Spleen (tissue), 11 donors: ENCODE measurements around the gene MATK. TPM values are rescaled to one million over a fixed set of nuclear protein-coding genes. Genes with fewer than 3 reads are reported as not detected.
A peak's percentile ranks its signal among the peaks of the same experiment; 100 is the strongest.

Experiments
- DNase-seq: peaks from one replicate; pipeline ENCODE4 v3.0.0-alpha.2; 2020
- H3K27ac ChIP-seq, 8 donors: fragments of 200-600 bp; sonication (generic) in 7 of 8; 1 replicate in 4 of 8; 2 replicates in 4 of 8; pipeline versions ENCODE4 v1.5.0 to v1.8.0; 2016 to 2021; ENCODE audit warnings: inconsistent platforms in 4 of 8, mild to moderate bottlenecking in 4 of 8, moderate library complexity in 1 of 8
- H3K27me3 ChIP-seq, 7 donors: fragments of 200-600 bp; sonication (generic) in 6 of 7; replicated peaks in 1 of 7; 1 replicate in 4 of 7; 2 replicates in 3 of 7; pipeline versions ENCODE4 v1.5.0 to v1.8.0; 2016 to 2021; ENCODE audit warnings: inconsistent platforms in 3 of 7, mild to moderate bottlenecking in 1 of 7
- H3K36me3 ChIP-seq, 6 donors: fragments of 200-600 bp; sonication (generic) in 5 of 6; 1 replicate in 4 of 6; 2 replicates in 2 of 6; pipeline versions ENCODE4 v1.5.0 to v1.8.0; 2016 to 2021; ENCODE audit warnings: inconsistent platforms in 2 of 6
- H3K4me1 ChIP-seq, 6 donors: fragments of 200-600 bp; sonication (generic) in 5 of 6; 1 replicate in 3 of 6; 2 replicates in 3 of 6; pipeline versions ENCODE4 v1.5.0 to v1.8.0; 2016 to 2021; ENCODE audit warnings: inconsistent platforms in 3 of 6
- H3K4me3 ChIP-seq, 8 donors: fragments of 200-600 bp; sonication (generic) in 7 of 8; 1 replicate in 4 of 8; 2 replicates in 4 of 8; pipeline versions ENCODE4 v1.5.0 to v1.8.0; 2016 to 2021; ENCODE audit warnings: inconsistent platforms in 4 of 8, mild to moderate bottlenecking in 4 of 8, moderate library complexity in 2 of 8
- H3K9me3 ChIP-seq, 8 donors: fragments of 200-600 bp; sonication (generic) in 7 of 8; 1 replicate in 4 of 8; 2 replicates in 4 of 8; pipeline versions ENCODE4 v1.5.0 to v1.8.0; 2016 to 2021; ENCODE audit warnings: inconsistent platforms in 4 of 8
- CTCF ChIP-seq, 11 experiments: fragments of 200-600 bp in 7 of 11; fragments of 450-650 bp in 4 of 11; sonication (generic) in 4 of 11; IDR thresholded peaks in 8 of 11; conservative IDR thresholded peaks in 3 of 11; 1 replicate in 7 of 11; 2 replicates in 4 of 11; pipeline versions ENCODE4 v1.4.0 to v1.8.0; 2016 to 2021; ENCODE audit warnings: antibody characterized with exemption in 11 of 11, inconsistent platforms in 4 of 11, mild to moderate bottlenecking in 1 of 11
- POLR2A ChIP-seq, 3 donors: fragments of 450-650 bp; IDR thresholded peaks; one replicate each; pipeline ENCODE4 v1.5.1; 2017; ENCODE audit warnings: antibody characterized with exemption in 3 of 3, mild to moderate bottlenecking in 1 of 3
- POLR2AphosphoS5 ChIP-seq, 3 donors: sonication (generic); formaldehyde crosslinking; IDR thresholded peaks; one replicate each; pipeline ENCODE4 v1.5.1; 2017; ENCODE audit warnings: antibody characterized with exemption in 3 of 3
- WGBS, 5 donors: extraction: QIAGEN DNeasy Blood & Tissue Kit in 3 of 5; methylation state at CpG; one replicate each; pipeline versions ENCODE4 v1.1.5 to v1.1.7; 2013 to 2018; 5-methylcytosine and 5-hydroxymethylcytosine counted together
- intact Hi-C: fragments of 100-400 bp; cut with DNase I; formaldehyde crosslinking; loops from one replicate; pipeline ENCODE4 v1.15.0; 2023; ENCODE audit warnings: low total_unique reads
- polyA plus RNA-seq, 3 donors: library from polyadenylated mRNA; stranded (reverse); fragments of 200-250 nt; gene quantifications; one replicate each; pipeline ENCODE4 v1.2.1, GENCODE V29; 2013
- total RNA-seq, 7 donors: library from RNA; depleted of rRNA in 3 of 7; stranded (reverse); fragments of >200 nt in 3 of 7; fragmentation: NEBNext Ultra II Directional in 4 of 7; extraction: Animal tissue kit (Norgen Biotek cat#: 25700) in 4 of 7; gene quantifications; one replicate each; pipeline versions ENCODE4 v1.1.0 to v1.2.1, GENCODE V29; 2016 to 2021
- donor health status: healthy with polysubstance abuse.
- donor health status: DM: no; HTN: no; CAD: no; lungs with moderate emphysema.
- donor health status: DM: no; HTN: no; CAD: no.
- donor health status: Bipolar disorder and iron deficiency.
- donor health status: healthy.
- donor health status: DM: no; HTN: no; CAD: no.
- donor health status: DM: yes; HTN: yes; CAD: no.

MATK gene
- total and polyA plus RNA-seq, 10 donors, result 8.1 to 22.6 (median 16.6) TPM

GRCh38 chr19:3798137-3798536, 12.0 kb upstream of the MATK start:
- H3K4me3 ChIP-seq, result no peak overlapping the region
- H3K9me3 ChIP-seq, result peaks cover 0 to 18% (median 14%) of the 10 kb centered on the region in 8 donors
- TF ChIP-seq POLR2A (IDR thresholded peaks at IDR 0.05), result no peak
- no peak for TF ChIP-seq CTCF (IDR thresholded peaks at IDR 0.05 in 8 of 11, conservative IDR thresholded peaks at IDR 0.05 in 3 of 11)
- no peak for TF ChIP-seq POLR2AphosphoS5 (IDR thresholded peaks at IDR 0.05)
- H3K4me1 ChIP-seq, result peaks cover 8 to 43% (median 18%) of the 10 kb centered on the region in 6 donors
- H3K27ac ChIP-seq, result peak overlapping the region in 5 of 8 donors; percentile 12 to 68 (median 56)
- DNase-seq, result no peak
- intact Hi-C loops, result no loop called here
- H3K27me3 ChIP-seq, result peaks cover 0 to 50% (median 24%) of the 10 kb centered on the region in 7 donors
- 28 to 50% (median 38%) methylated on average over 6 of the region's 6 CpGs for WGBS, 5 donors
- H3K36me3 ChIP-seq, result no peaks in the 10 kb centered on the region

- 92 to 98% (median 93%) methylated on average over 2 of the region's 2 CpGs for WGBS, 5 donors
Measured at GRCh38 chr19:3796358-3796757, 10.2 kb upstream of the MATK start.

GRCh38 chr19:3793799-3794198, 7.6 kb upstream of the MATK start:
- Histone ChIP-seq H3K36me3 (no peaks in the 10 kb centered on the region), H3K27me3 (peaks cover 0 to 9% (median 0%) of the 10 kb centered on the region in 7 donors), H3K9me3 (peaks cover 0 to 26% (median 18%) of the 10 kb centered on the region in 8 donors), H3K4me1 (peaks cover 0 to 14% (median 2%) of the 10 kb centered on the region in 6 donors), H3K27ac (no peak overlapping the region), H3K4me3 (no peak overlapping the region)
- WGBS, 5 donors, result 89 to 97% (median 95%) methylated on average over 3 of the region's 3 CpGs
- intact Hi-C loops, result no loop called here
- DNase-seq, result no peak
- TF ChIP-seq POLR2A (IDR thresholded peaks at IDR 0.05) (no peak), POLR2AphosphoS5 (IDR thresholded peaks at IDR 0.05) (no peak), CTCF (IDR thresholded peaks at IDR 0.05 in 8 of 11, conservative IDR thresholded peaks at IDR 0.05 in 3 of 11) (no peak)

More at GRCh38 chr19:3796358-3796757, 10.2 kb upstream of the MATK start:
- Histone ChIP-seq H3K9me3 (peaks cover 0 to 18% (median 15%) of the 10 kb centered on the region in 8 donors), H3K27ac (no peak overlapping the region), H3K4me1 (peaks cover 3 to 32% (median 9%) of the 10 kb centered on the region in 6 donors), H3K27me3 (peaks cover 0 to 32% (median 13%) of the 10 kb centered on the region in 7 donors), H3K4me3 (no peak overlapping the region), H3K36me3 (no peaks in the 10 kb centered on the region)
- DNase-seq, result no peak
- intact Hi-C loops, result no loop called here
- TF ChIP-seq POLR2A (IDR thresholded peaks at IDR 0.05) (no peak), POLR2AphosphoS5 (IDR thresholded peaks at IDR 0.05) (no peak), CTCF (IDR thresholded peaks at IDR 0.05 in 8 of 11, conservative IDR thresholded peaks at IDR 0.05 in 3 of 11) (no peak)

- Histone ChIP-seq H3K4me1 (no peaks in the 10 kb centered on the region), H3K36me3 (no peaks in the 10 kb centered on the region), H3K27me3 (peaks cover 0 to 2% (median 0%) of the 10 kb centered on the region in 7 donors), H3K27ac (no peak overlapping the region), H3K9me3 (peaks cover 0 to 22% (median 15%) of the 10 kb centered on the region in 8 donors), H3K4me3 (no peak overlapping the region)
- TF ChIP-seq POLR2A (IDR thresholded peaks at IDR 0.05) (no peak), CTCF (IDR thresholded peaks at IDR 0.05 in 8 of 11, conservative IDR thresholded peaks at IDR 0.05 in 3 of 11) (no peak), POLR2AphosphoS5 (IDR thresholded peaks at IDR 0.05) (no peak)
- DNase-seq, result no peak
- intact Hi-C loops, result no loop called here
- WGBS, 5 donors, result 81 to 95% (median 89%) methylated on average over 3 of the region's 3 CpGs
Measured at GRCh38 chr19:3792114-3792513, 5.9 kb upstream of the MATK start.
